K562 (cell line): ENCODE data around the gene HECW1. TPM values are rescaled to one million over a fixed set of nuclear protein-coding genes. Genes with fewer than 3 reads are reported as not detected.

Experiments used
- ATAC-seq: fragments of 200-7000 bp; cut with Tn5 transposase; 3 replicates; pipeline ENCODE4 v1.9.1; 2020; ENCODE audit warnings: moderate library complexity
- BruUV-seq: library from RNA; stranded (reverse); fragments of 400-500 nt; replicated peaks from 2 replicates; lab custom pipeline; 2021; lab: Mats Ljungman, UMichigan
- CTCF ChIA-PET: fragments of 300-600 bp; formaldehyde crosslinking; extraction: SDS; loops from one replicate; lab custom pipeline; 2021; ENCODE audit warnings: low intra/inter-chr PET ratio; lab: Yijun Ruan, JAX
- POLR2A ChIA-PET: fragments of 300-600, 350-650 bp; sonication (Branson Sonifier 250); formaldehyde crosslinking; extraction: SDS; loops from one replicate; lab custom pipeline; 2021; ENCODE audit warnings: antibody characterized with exemption, inconsistent platforms; lab: Yijun Ruan, JAX
- DNase-seq, 4 experiments: peaks; one replicate each; pipeline versions ENCODE4 v3.0.0 to v3.0.0-alpha.2; 2011 to 2018; ENCODE audit warnings: low spot score in 3 of 4, mixed read lengths in 3 of 4; ENCODE audit errors: extremely low read depth in 1 of 4
- FAIRE-seq: peaks from 2 replicates; lab custom pipeline; 2011; peaks lifted over from hg19 to GRCh38; lab: Jason Lieb, UNC
- H2AFZ ChIP-seq: 2 replicates; pipeline ENCODE4 v1.6.0; 2011; ENCODE audit warnings: low read depth, low read length, control low read depth, inconsistent platforms
- H3K27ac ChIP-seq: fragments of 200-600 bp; 3 replicates; pipeline ENCODE4 v1.8.0; 2011; ENCODE audit warnings: low read depth, mild to moderate bottlenecking, control low read depth, inconsistent platforms, low read length, moderate library complexity, mixed read lengths; ENCODE audit errors: extremely low read depth
- H3K27me3 ChIP-seq, 2 experiments: fragments of 300-600 bp in 1 of 2; 2 replicates in 1 of 2; 3 replicates in 1 of 2; pipeline versions ENCODE4 v1.6.0 to v1.8.0; 2011; ENCODE audit warnings: inconsistent platforms in 2 of 2, low read length in 2 of 2, mild to moderate bottlenecking in 1 of 2, mixed read lengths in 1 of 2, moderate library complexity in 1 of 2; ENCODE audit not compliant: control insufficient read depth in 2 of 2, insufficient read depth in 2 of 2
- H3K36me3 ChIP-seq: fragments of 300-600 bp; 3 replicates; pipeline ENCODE4 v1.8.0; 2011; ENCODE audit warnings: mild to moderate bottlenecking, low read length, inconsistent platforms; ENCODE audit not compliant: control insufficient read depth, insufficient read depth
- H3K4me1 ChIP-seq, 2 experiments: fragments of 200-600 bp in 1 of 2; replicated peaks in 1 of 2; 2 replicates in 1 of 2; 3 replicates in 1 of 2; pipeline versions ENCODE4 v1.5.1 to v1.8.0; 2011; ENCODE audit warnings: inconsistent platforms in 2 of 2, low read length in 2 of 2, mild to moderate bottlenecking in 1 of 2, mixed read lengths in 1 of 2, moderate library complexity in 1 of 2; ENCODE audit not compliant: control insufficient read depth in 2 of 2, insufficient read depth in 2 of 2
- H3K4me2 ChIP-seq: 2 replicates; pipeline ENCODE4 v1.6.1; 2011; ENCODE audit warnings: low read length, control low read depth, inconsistent platforms, mixed read lengths; ENCODE audit not compliant: insufficient read depth
- H3K4me3 ChIP-seq: fragments of 200-600 bp; sonication (generic), shearing (Covaris generic); 2 replicates; pipeline ENCODE4 v1.5.1; 2016; ENCODE audit warnings: control low read depth, inconsistent platforms
- H3K79me2 ChIP-seq: fragments of 200-600 bp; 3 replicates; pipeline ENCODE4 v1.8.0; 2011; ENCODE audit warnings: low read length, inconsistent platforms; ENCODE audit not compliant: control insufficient read depth, insufficient read depth
- H3K9ac ChIP-seq, 2 experiments: 2 replicates each; pipeline versions ENCODE4 v1.6.0 to v1.6.1; 2011; ENCODE audit warnings: low read depth in 2 of 2, low read length in 2 of 2, control low read depth in 1 of 2, inconsistent platforms in 1 of 2, mild to moderate bottlenecking in 1 of 2, mixed read lengths in 1 of 2; ENCODE audit not compliant: insufficient read depth in 1 of 2
- H3K9me1 ChIP-seq: one replicate; pipeline ENCODE4 v1.6.0; 2011; ENCODE audit warnings: inconsistent platforms, mild to moderate bottlenecking, low read length, moderate library complexity; ENCODE audit not compliant: control insufficient read depth, insufficient read depth
- H3K9me3 ChIP-seq: replicated peaks from 2 replicates; pipeline ENCODE4 v1.5.1; 2011; ENCODE audit warnings: low read depth, low read length, inconsistent platforms; ENCODE audit not compliant: control insufficient read depth, insufficient read depth
- H4K20me1 ChIP-seq: replicated peaks from 2 replicates; pipeline ENCODE4 v1.6.1; 2011; ENCODE audit warnings: low read length, inconsistent platforms, mixed read lengths; ENCODE audit not compliant: control insufficient read depth, insufficient read depth
- ELF1 ChIP-seq: fragments of 200-800 bp; sonication (Bioruptor generic); IDR thresholded peaks from 2 replicates; pipeline ENCODE4 v1.6.1; 2016; ENCODE audit warnings: missing genetic modification characterization, missing compliant biosample characterization
- EP400 ChIP-seq: fragments of 450-650 bp; IDR thresholded peaks from 2 replicates; pipeline ENCODE4 v1.6.1; 2017; ENCODE audit warnings: antibody characterized with exemption, mild to moderate bottlenecking, moderate library complexity
- FOXK1 ChIP-seq: sonication (generic); formaldehyde crosslinking; IDR thresholded peaks from 2 replicates; pipeline ENCODE4 v1.8.0; 2022; ENCODE audit warnings: missing genetic modification reagents, mild to moderate bottlenecking, borderline replicate concordance
- FOXP1 ChIP-seq: sonication (generic); formaldehyde crosslinking; IDR thresholded peaks from 2 replicates; pipeline ENCODE4 v1.8.0; 2022; ENCODE audit warnings: mild to moderate bottlenecking, missing genetic modification reagents
- GATA2 ChIP-seq: sonication (generic); formaldehyde crosslinking; IDR thresholded peaks from 2 replicates; pipeline ENCODE4 v1.4.0; 2020; ENCODE audit warnings: mild to moderate bottlenecking, missing genetic modification reagents
- NR2C1 ChIP-seq, 2 experiments: fragments of 450-650 bp; IDR thresholded peaks; 2 replicates each; pipeline ENCODE4 v1.6.1; 2017; ENCODE audit warnings: mild to moderate bottlenecking in 2 of 2, antibody characterized with exemption in 1 of 2, inconsistent platforms in 1 of 2, missing compliant biosample characterization in 1 of 2, missing genetic modification characterization in 1 of 2
- ZBTB7A ChIP-seq: IDR thresholded peaks from 2 replicates; pipeline ENCODE4 v1.6.1; 2011; ENCODE audit warnings: low read depth, mild to moderate bottlenecking, low read length, moderate library complexity, borderline replicate concordance; ENCODE audit not compliant: control insufficient read depth
- ZNF224 ChIP-seq: sonication (generic); formaldehyde crosslinking; IDR thresholded peaks from 2 replicates; pipeline ENCODE4 v1.8.0; 2022; ENCODE audit warnings: mild to moderate bottlenecking, missing genetic modification reagents
- in situ Hi-C: fragments of 300-500 bp; cut with MboI; formaldehyde crosslinking; loops from 4 replicates; pipeline ENCODE4 v1.15.0; 2018; ENCODE audit warnings: inconsistent platforms, mixed read lengths
- intact Hi-C: fragments of 100-400 bp; cut with micrococcal nuclease; formaldehyde crosslinking; loops from 2 replicates; pipeline ENCODE4 v1.14.2; 2022
- polyA plus RNA-seq, 8 experiments: library from polyadenylated mRNA; depleted of rRNA in 4 of 8; stranded (reverse) in 5 of 8; unstranded in 3 of 8; fragments of >200 nt; fragmentation: Nextera tagmentation in 2 of 8; fragmentation: Illumina TruSeq in 1 of 8; extraction: Ambion mirVana in 2 of 8; extraction: Trizol in 1 of 8; gene quantifications; 2 replicates each; pipeline versions ENCODE4 v1.2.1 to v1.2.3, GENCODE V29; 2011 to 2014; ENCODE audit warnings: inconsistent platforms in 1 of 8, missing spikeins in 1 of 8
- total RNA-seq, 7 experiments: library from RNA; depleted of rRNA in 6 of 7; stranded (reverse); fragments of >200 nt in 6 of 7; fragmentation: Illumina TruSeq in 2 of 7; extraction: Trizol in 2 of 7; gene quantifications; 2 replicates each; pipeline versions ENCODE4 v1.2.1 to v1.2.3, GENCODE V29; 2011 to 2021; ENCODE audit warnings: low replicate concordance in 1 of 7
- TF ChIP-seq, protein P1 (sequence below): fragments of 250-450 bp; sonication (Bioruptor Pico); IDR thresholded peaks from 2 replicates; pipeline ENCODE4 v1.4.0; 2020; ENCODE audit warnings: mild to moderate bottlenecking, moderate library complexity
- TF ChIP-seq, protein P2 (sequence below): fragments of 450-650 bp; formaldehyde crosslinking; IDR thresholded peaks from 2 replicates; pipeline ENCODE4 v1.4.0; 2022; ENCODE audit warnings: missing genetic modification characterization

Gene HECW1
- total and polyA plus RNA-seq, 9 of the 15 experiments (the other 6 are each of a cell fraction or from before 2014, with no cell fraction given): 0.07 to 0.31 (median 0.13) TPM; not detected in 4

DNA sequence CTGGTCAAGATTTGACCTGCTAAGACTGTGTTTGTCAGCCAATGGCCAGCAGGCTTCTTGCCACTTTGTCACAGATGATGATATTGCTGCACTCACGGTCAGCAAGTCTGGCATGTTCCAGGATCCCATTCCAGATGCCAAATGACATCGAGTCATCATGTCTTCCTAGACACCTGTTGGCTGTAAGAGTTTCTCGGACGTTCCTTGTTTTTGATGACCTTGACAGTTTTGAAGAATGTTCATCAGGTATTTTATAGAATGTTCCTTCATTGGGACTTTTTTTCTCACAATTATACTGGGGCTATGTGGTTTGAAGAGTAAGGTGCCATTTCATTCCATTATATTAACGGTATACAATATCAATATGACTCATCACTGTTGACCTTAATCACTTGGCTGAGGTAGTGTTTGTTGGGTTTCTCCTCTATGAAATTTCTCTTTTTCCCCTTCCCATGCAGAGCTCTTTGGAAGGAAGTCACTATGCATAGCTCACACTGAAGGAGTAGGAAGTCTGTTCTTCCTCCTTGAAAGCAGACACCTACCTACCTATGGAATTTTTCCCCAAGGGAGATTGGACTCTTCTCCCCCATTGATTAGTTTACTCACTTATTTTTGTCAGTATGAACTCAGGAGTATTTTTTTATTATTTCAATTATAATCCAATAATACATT lies 31.6 kb downstream of the HECW1 start (continued):
- TF ChIP-seq, protein P1, sequence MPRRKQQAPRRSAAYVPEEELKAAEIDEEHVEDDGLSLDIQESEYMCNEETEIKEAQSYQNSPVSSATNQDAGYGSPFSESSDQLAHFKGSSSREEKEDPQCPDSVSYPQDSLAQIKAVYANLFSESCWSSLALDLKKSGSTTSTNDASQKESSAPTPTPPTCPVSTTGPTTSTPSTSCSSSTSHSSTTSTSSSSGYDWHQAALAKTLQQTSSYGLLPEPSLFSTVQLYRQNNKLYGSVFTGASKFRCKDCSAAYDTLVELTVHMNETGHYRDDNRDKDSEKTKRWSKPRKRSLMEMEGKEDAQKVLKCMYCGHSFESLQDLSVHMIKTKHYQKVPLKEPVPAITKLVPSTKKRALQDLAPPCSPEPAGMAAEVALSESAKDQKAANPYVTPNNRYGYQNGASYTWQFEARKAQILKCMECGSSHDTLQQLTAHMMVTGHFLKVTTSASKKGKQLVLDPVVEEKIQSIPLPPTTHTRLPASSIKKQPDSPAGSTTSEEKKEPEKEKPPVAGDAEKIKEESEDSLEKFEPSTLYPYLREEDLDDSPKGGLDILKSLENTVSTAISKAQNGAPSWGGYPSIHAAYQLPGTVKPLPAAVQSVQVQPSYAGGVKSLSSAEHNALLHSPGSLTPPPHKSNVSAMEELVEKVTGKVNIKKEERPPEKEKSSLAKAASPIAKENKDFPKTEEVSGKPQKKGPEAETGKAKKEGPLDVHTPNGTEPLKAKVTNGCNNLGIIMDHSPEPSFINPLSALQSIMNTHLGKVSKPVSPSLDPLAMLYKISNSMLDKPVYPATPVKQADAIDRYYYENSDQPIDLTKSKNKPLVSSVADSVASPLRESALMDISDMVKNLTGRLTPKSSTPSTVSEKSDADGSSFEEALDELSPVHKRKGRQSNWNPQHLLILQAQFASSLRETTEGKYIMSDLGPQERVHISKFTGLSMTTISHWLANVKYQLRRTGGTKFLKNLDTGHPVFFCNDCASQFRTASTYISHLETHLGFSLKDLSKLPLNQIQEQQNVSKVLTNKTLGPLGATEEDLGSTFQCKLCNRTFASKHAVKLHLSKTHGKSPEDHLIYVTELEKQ (CRISPR knock-in tag): no peak
- TF ChIP-seq ZNF224 (CRISPR knock-in tag) (no peak), FOXK1 (CRISPR knock-in tag) (no peak), EP400 (no peak)

DNA sequence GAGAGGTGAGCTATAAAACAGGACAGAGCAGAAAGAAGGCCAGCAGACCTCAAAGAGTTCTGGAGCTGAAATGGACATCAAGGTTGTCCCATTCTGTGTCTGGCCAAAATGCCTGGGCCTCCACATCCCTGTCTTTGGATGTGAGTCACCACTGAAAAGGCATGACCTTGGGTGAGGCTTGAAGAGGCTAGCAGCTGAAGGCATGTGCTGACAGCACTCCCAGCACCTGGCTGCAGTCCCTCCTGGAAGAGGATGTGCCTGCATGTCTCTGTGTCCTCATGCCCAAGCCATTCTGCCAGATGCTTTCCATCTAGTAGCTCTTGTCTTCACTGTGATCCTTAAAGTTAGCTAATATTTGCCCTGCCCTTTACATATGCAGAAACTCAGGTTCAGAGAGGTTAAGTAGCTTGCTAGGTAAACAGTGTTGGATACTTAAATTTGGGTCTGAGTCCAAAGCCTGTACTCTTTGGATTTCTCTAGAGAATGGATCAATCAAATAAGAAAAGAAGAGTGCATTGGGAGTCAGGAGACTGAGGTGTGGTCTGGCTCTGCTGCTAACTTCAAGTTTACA lies 35.8 kb downstream of the HECW1 start:
- H3K4me3 ChIP-seq: no peak overlapping the region
- intact Hi-C loops: no loop called here
- H3K27ac ChIP-seq: no peak overlapping the region
- H3K36me3 ChIP-seq: no peaks in the 10 kb centered on the region
- H3K9ac ChIP-seq: no peak overlapping the region
- ChIA-PET CTCF (no interaction called here), POLR2A (interaction anchor here (1.5 kb wide), 1 partner anchor 59 kb away, joined by 3 read pairs; no protein-coding TSS in a partner anchor)
- no peaks in the 10 kb centered on the region for H3K9me3 ChIP-seq
- no peaks in the 10 kb centered on the region for H3K4me1 ChIP-seq
- ATAC-seq (no peak), FAIRE-seq (no peak), DNase-seq (no peak)
- H3K4me2 ChIP-seq: no peak overlapping the region
- in situ Hi-C loops: no loop called here
- no TSS peak for BruUV-seq
- H3K79me2 ChIP-seq: no peaks in the 10 kb centered on the region
- peaks cover 0 to 6% of the 10 kb centered on the region in 2 experiments; a peak in 2 of 5 replicates for H3K27me3 ChIP-seq
- H2AFZ ChIP-seq: no peak overlapping the region
- H4K20me1 ChIP-seq: no peaks in the 10 kb centered on the region
- H3K9me1 ChIP-seq: no peaks in the 10 kb centered on the region
- TF ChIP-seq NR2C1 (IDR thresholded peaks at IDR 0.05) (no peak), NR2C1 (tag; IDR thresholded peaks at IDR 0.05) (no peak), ZBTB7A (no peak), ELF1 (no peak), FOXP1 (CRISPR knock-in tag) (no peak), GATA2 (CRISPR knock-in tag) (no peak)
- TF ChIP-seq, protein P2, sequence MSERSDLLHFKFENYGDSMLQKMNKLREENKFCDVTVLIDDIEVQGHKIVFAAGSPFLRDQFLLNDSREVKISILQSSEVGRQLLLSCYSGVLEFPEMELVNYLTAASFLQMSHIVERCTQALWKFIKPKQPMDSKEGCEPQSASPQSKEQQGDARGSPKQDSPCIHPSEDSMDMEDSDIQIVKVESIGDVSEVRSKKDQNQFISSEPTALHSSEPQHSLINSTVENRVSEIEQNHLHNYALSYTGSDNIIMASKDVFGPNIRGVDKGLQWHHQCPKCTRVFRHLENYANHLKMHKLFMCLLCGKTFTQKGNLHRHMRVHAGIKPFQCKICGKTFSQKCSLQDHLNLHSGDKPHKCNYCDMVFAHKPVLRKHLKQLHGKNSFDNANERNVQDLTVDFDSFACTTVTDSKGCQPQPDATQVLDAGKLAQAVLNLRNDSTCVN (CRISPR knock-in tag): no peak
